Measurements from ENCODE around the gene RAB17. TPM values are rescaled to one million over a fixed set of nuclear protein-coding genes. Genes with fewer than 3 reads are reported as not detected.
"Not testable (repeated sequence)": the region's sequence is repeated elsewhere in the genome, so short reads cannot be mapped to it uniquely, and the experiment has no call there.

The RAB17 gene
- total RNA-seq, 1 experiment from 2014 or later, result 2.0 TPM

- no peak for DNase-seq (ENCODE audit: low read depth)
These were observed 34.0 kb upstream of the RAB17 start for GRCh38 chr2:237624565-237624964.

- DNase-seq (ENCODE audit: low read depth), result no peak
These were observed 33.2 kb upstream of the RAB17 start for GRCh38 chr2:237623428-237624403.

- peak; percentile 98 for DNase-seq (ENCODE audit: low read depth)
These were observed 27.9 kb upstream of the RAB17 start for GRCh38 chr2:237618449-237618848.

- peak; percentile 67 for DNase-seq (ENCODE audit: low read depth)
These were observed 27.1 kb upstream of the RAB17 start for GRCh38 chr2:237617587-237617982.

GRCh38 chr2:237616734-237617586 is 26.4 kb upstream of the RAB17 start:
- DNase-seq (ENCODE audit: low read depth), result peak; percentile 89

- DNase-seq (ENCODE audit: low read depth), result no peak
These were observed 25.8 kb upstream of the RAB17 start for GRCh38 chr2:237616373-237616733.

- DNase-seq (ENCODE audit: low read depth), result no peak
These were observed 25.2 kb upstream of the RAB17 start for GRCh38 chr2:237615631-237616249.

GRCh38 chr2:237614151-237614720 is 23.7 kb upstream of the RAB17 start:
- no peak for DNase-seq (ENCODE audit: low read depth)

GRCh38 chr2:237613679-237614078 is 23.1 kb upstream of the RAB17 start:
- no peak for DNase-seq (ENCODE audit: low read depth)

GRCh38 chr2:237612527-237613357 is 22.2 kb upstream of the RAB17 start:
- DNase-seq (ENCODE audit: low read depth), result no peak

- not testable (repeated sequence) for DNase-seq (ENCODE audit: low read depth)
These were observed 16.0 kb upstream of the RAB17 start for GRCh38 chr2:237606522-237606921.

GRCh38 chr2:237604960-237605359 is 14.4 kb upstream of the RAB17 start:
- DNase-seq (ENCODE audit: low read depth), result peak; percentile 61

- no peak for DNase-seq (ENCODE audit: low read depth)
These were observed 13.9 kb upstream of the RAB17 start for GRCh38 chr2:237604391-237604790.

- DNase-seq (ENCODE audit: low read depth), result peak; percentile 56
These were observed 13.3 kb upstream of the RAB17 start for GRCh38 chr2:237603718-237604362.

- no peak for DNase-seq (ENCODE audit: low read depth)
These were observed 12.6 kb upstream of the RAB17 start for GRCh38 chr2:237603049-237603717.

- DNase-seq (ENCODE audit: low read depth), result no peak
These were observed 11.9 kb upstream of the RAB17 start for GRCh38 chr2:237602409-237602808.

- no peak for DNase-seq (ENCODE audit: low read depth)
These were observed 11.1 kb upstream of the RAB17 start for GRCh38 chr2:237601453-237602116.

GRCh38 chr2:237600205-237600846 is 9.8 kb upstream of the RAB17 start:
- DNase-seq (ENCODE audit: low read depth), result peak; percentile 78

All from LHCN-M2 (cell line).